K562 (cell line): Measurements from ENCODE around the gene FAM227B. TPM values are rescaled to one million over a fixed set of nuclear protein-coding genes. Genes with fewer than 3 reads are reported as not detected.

Experiments used
- ERF ChIP-seq: fragments of 450-650 bp; formaldehyde crosslinking; IDR thresholded peaks from 2 replicates; pipeline ENCODE4 v1.4.0; 2020; ENCODE audit warnings: mild to moderate bottlenecking, mixed read lengths
- FIP1L1 ChIP-seq: fragments of 200-400 bp; formaldehyde crosslinking; IDR thresholded peaks from 2 replicates; pipeline ENCODE4 v1.6.1; 2018; ENCODE audit warnings: mild to moderate bottlenecking, low read depth, low read length; ENCODE audit not compliant: poor library complexity, severe bottlenecking
- FOSL1 ChIP-seq: fragments of 200-800 bp; sonication (Bioruptor generic); conservative IDR thresholded peaks from 2 replicates; pipeline ENCODE4 v1.6.1; 2016; ENCODE audit warnings: missing genetic modification characterization, missing compliant biosample characterization
- GTF2E2 ChIP-seq: fragments of 200-800 bp; sonication (Bioruptor generic); IDR thresholded peaks from 2 replicates; pipeline ENCODE4 v1.6.1; 2016; ENCODE audit warnings: missing genetic modification characterization, missing compliant biosample characterization
- NFATC3 ChIP-seq: fragments of 450-650 bp; IDR thresholded peaks from 2 replicates; pipeline ENCODE4 v1.6.1; 2017; ENCODE audit warnings: mild to moderate bottlenecking
- PHTF2 ChIP-seq: fragments of 250-450 bp; sonication (Bioruptor Pico); IDR thresholded peaks from 2 replicates; pipeline ENCODE4 v1.5.0; 2021; ENCODE audit warnings: mild to moderate bottlenecking
- RBM22 ChIP-seq: fragments of 200-400 bp; formaldehyde crosslinking; IDR thresholded peaks from 2 replicates; pipeline ENCODE4 v1.6.1; 2018; ENCODE audit warnings: low read length, low read depth; ENCODE audit not compliant: poor library complexity, severe bottlenecking
- USF1 ChIP-seq: sonication (generic); formaldehyde crosslinking; IDR thresholded peaks from 2 replicates; pipeline ENCODE4 v1.9.0; 2022; ENCODE audit warnings: mild to moderate bottlenecking, missing genetic modification reagents
- ZNF507 ChIP-seq: conservative IDR thresholded peaks from 2 replicates; pipeline ENCODE4 v1.6.1; 2017; ENCODE audit warnings: missing genetic modification characterization, missing compliant biosample characterization
- polyA plus RNA-seq, 8 experiments: library from polyadenylated mRNA; depleted of rRNA in 4 of 8; stranded (reverse) in 5 of 8; unstranded in 3 of 8; fragments of >200 nt; fragmentation: Nextera tagmentation in 2 of 8; fragmentation: Illumina TruSeq in 1 of 8; extraction: Ambion mirVana in 2 of 8; extraction: Trizol in 1 of 8; gene quantifications; 2 replicates each; pipeline versions ENCODE4 v1.2.1 to v1.2.3, GENCODE V29; 2011 to 2014; ENCODE audit warnings: inconsistent platforms in 1 of 8, missing spikeins in 1 of 8
- total RNA-seq, 7 experiments: library from RNA; depleted of rRNA in 6 of 7; stranded (reverse); fragments of >200 nt in 6 of 7; fragmentation: Illumina TruSeq in 2 of 7; extraction: Trizol in 2 of 7; gene quantifications; 2 replicates each; pipeline versions ENCODE4 v1.2.1 to v1.2.3, GENCODE V29; 2011 to 2021; ENCODE audit warnings: low replicate concordance in 1 of 7
- TF ChIP-seq, protein P1 (sequence below): fragments of 200-600 bp; sonication (generic); IDR thresholded peaks from one replicate; pipeline ENCODE4 v1.6.1; 2012; ENCODE audit warnings: mild to moderate bottlenecking, low read depth, low read length, inconsistent platforms
- TF ChIP-seq, protein P2 (sequence below): fragments of 450-650 bp; IDR thresholded peaks from one replicate; pipeline ENCODE4 v1.6.1; 2018; ENCODE audit warnings: mild to moderate bottlenecking, moderate library complexity; ENCODE audit not compliant: partially characterized antibody
- TF ChIP-seq, protein P3 (sequence below): fragments of 250-450 bp; sonication (Bioruptor Pico); IDR thresholded peaks from 2 replicates; pipeline ENCODE4 v1.8.0; 2021; ENCODE audit warnings: borderline replicate concordance, mild to moderate bottlenecking, moderate library complexity; ENCODE audit not compliant: poor library complexity, severe bottlenecking

The FAM227B gene
- total and polyA plus RNA-seq, 9 of the 15 experiments (the other 6 are each of a cell fraction or from before 2014, with no cell fraction given) = 5.1 to 12.5 (median 11.2) TPM

- TF ChIP-seq, protein P1, sequence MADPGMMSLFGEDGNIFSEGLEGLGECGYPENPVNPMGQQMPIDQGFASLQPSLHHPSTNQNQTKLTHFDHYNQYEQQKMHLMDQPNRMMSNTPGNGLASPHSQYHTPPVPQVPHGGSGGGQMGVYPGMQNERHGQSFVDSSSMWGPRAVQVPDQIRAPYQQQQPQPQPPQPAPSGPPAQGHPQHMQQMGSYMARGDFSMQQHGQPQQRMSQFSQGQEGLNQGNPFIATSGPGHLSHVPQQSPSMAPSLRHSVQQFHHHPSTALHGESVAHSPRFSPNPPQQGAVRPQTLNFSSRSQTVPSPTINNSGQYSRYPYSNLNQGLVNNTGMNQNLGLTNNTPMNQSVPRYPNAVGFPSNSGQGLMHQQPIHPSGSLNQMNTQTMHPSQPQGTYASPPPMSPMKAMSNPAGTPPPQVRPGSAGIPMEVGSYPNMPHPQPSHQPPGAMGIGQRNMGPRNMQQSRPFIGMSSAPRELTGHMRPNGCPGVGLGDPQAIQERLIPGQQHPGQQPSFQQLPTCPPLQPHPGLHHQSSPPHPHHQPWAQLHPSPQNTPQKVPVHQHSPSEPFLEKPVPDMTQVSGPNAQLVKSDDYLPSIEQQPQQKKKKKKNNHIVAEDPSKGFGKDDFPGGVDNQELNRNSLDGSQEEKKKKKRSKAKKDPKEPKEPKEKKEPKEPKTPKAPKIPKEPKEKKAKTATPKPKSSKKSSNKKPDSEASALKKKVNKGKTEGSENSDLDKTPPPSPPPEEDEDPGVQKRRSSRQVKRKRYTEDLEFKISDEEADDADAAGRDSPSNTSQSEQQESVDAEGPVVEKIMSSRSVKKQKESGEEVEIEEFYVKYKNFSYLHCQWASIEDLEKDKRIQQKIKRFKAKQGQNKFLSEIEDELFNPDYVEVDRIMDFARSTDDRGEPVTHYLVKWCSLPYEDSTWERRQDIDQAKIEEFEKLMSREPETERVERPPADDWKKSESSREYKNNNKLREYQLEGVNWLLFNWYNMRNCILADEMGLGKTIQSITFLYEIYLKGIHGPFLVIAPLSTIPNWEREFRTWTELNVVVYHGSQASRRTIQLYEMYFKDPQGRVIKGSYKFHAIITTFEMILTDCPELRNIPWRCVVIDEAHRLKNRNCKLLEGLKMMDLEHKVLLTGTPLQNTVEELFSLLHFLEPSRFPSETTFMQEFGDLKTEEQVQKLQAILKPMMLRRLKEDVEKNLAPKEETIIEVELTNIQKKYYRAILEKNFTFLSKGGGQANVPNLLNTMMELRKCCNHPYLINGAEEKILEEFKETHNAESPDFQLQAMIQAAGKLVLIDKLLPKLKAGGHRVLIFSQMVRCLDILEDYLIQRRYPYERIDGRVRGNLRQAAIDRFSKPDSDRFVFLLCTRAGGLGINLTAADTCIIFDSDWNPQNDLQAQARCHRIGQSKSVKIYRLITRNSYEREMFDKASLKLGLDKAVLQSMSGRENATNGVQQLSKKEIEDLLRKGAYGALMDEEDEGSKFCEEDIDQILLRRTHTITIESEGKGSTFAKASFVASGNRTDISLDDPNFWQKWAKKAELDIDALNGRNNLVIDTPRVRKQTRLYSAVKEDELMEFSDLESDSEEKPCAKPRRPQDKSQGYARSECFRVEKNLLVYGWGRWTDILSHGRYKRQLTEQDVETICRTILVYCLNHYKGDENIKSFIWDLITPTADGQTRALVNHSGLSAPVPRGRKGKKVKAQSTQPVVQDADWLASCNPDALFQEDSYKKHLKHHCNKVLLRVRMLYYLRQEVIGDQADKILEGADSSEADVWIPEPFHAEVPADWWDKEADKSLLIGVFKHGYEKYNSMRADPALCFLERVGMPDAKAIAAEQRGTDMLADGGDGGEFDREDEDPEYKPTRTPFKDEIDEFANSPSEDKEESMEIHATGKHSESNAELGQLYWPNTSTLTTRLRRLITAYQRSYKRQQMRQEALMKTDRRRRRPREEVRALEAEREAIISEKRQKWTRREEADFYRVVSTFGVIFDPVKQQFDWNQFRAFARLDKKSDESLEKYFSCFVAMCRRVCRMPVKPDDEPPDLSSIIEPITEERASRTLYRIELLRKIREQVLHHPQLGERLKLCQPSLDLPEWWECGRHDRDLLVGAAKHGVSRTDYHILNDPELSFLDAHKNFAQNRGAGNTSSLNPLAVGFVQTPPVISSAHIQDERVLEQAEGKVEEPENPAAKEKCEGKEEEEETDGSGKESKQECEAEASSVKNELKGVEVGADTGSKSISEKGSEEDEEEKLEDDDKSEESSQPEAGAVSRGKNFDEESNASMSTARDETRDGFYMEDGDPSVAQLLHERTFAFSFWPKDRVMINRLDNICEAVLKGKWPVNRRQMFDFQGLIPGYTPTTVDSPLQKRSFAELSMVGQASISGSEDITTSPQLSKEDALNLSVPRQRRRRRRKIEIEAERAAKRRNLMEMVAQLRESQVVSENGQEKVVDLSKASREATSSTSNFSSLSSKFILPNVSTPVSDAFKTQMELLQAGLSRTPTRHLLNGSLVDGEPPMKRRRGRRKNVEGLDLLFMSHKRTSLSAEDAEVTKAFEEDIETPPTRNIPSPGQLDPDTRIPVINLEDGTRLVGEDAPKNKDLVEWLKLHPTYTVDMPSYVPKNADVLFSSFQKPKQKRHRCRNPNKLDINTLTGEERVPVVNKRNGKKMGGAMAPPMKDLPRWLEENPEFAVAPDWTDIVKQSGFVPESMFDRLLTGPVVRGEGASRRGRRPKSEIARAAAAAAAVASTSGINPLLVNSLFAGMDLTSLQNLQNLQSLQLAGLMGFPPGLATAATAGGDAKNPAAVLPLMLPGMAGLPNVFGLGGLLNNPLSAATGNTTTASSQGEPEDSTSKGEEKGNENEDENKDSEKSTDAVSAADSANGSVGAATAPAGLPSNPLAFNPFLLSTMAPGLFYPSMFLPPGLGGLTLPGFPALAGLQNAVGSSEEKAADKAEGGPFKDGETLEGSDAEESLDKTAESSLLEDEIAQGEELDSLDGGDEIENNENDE = no peak
- TF ChIP-seq, protein P2, sequence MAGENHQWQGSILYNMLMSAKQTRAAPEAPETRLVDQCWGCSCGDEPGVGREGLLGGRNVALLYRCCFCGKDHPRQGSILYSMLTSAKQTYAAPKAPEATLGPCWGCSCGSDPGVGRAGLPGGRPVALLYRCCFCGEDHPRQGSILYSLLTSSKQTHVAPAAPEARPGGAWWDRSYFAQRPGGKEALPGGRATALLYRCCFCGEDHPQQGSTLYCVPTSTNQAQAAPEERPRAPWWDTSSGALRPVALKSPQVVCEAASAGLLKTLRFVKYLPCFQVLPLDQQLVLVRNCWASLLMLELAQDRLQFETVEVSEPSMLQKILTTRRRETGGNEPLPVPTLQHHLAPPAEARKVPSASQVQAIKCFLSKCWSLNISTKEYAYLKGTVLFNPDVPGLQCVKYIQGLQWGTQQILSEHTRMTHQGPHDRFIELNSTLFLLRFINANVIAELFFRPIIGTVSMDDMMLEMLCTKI = no peak
- TF ChIP-seq USF1 (CRISPR knock-in tag) (no peak), ZNF507 (tag) (no peak), RBM22 (no peak), PHTF2 (CRISPR knock-in tag) (no peak), GTF2E2 (tag) (no peak), FOSL1 (no peak), NFATC3 (no peak), FIP1L1 (no peak), ERF (no peak)
- TF ChIP-seq, protein P3, sequence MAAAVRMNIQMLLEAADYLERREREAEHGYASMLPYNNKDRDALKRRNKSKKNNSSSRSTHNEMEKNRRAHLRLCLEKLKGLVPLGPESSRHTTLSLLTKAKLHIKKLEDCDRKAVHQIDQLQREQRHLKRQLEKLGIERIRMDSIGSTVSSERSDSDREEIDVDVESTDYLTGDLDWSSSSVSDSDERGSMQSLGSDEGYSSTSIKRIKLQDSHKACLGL (CRISPR knock-in tag) = no peak
These were observed 124.4 kb downstream of the FAM227B start (continued) for GRCh38 chr15:49495993-49496753.
